HG03378 (cell line): ENCODE data around the gene KRTAP5-7.
"Not testable (repeated sequence)": the region's sequence is repeated elsewhere in the genome, so short reads cannot be mapped to it uniquely, and the experiment has no call there.

Experiments used
- ATAC-seq: cut with Tn5 transposase; IDR thresholded peaks from one replicate; pipeline ENCODE4 v1.9.1; 2021; ENCODE audit warnings: mild to moderate bottlenecking, moderate library complexity; ENCODE audit not compliant: unreplicated experiment

Gene KRTAP5-7

GRCh38 chr11:71532036-71532610 lies 5.1 kb downstream of the KRTAP5-7 start:
- ATAC-seq, result no peak

GRCh38 chr11:71534711-71535608 lies 7.9 kb downstream of the KRTAP5-7 start:
- not testable (repeated sequence) for ATAC-seq

GRCh38 chr11:71535825-71536224 lies 8.8 kb downstream of the KRTAP5-7 start:
- no peak for ATAC-seq

GRCh38 chr11:71537537-71537936 lies 10.5 kb downstream of the KRTAP5-7 start:
- ATAC-seq, result no peak

- ATAC-seq, result not testable (repeated sequence)
These were observed 11.1 kb downstream of the KRTAP5-7 start, which contains the start of gene KRTAP5-8 for GRCh38 chr11:71537977-71538665. KRTAP5-8 (plus strand) TSS chr11:71538025; CDS start chr11:71538056, 31 bp downstream.

- ATAC-seq, result no peak
These were observed 11.6 kb downstream of the KRTAP5-7 start for GRCh38 chr11:71538666-71538990.

GRCh38 chr11:71539017-71539416 lies 11.9 kb downstream of the KRTAP5-7 start:
- no peak for ATAC-seq

- ATAC-seq, result not testable (repeated sequence)
These were observed 12.9 kb downstream of the KRTAP5-7 start for GRCh38 chr11:71539971-71540370.

- ATAC-seq, result not testable (repeated sequence)
These were observed 13.6 kb downstream of the KRTAP5-7 start for GRCh38 chr11:71540521-71541304.

GRCh38 chr11:71542382-71542781 lies 15.3 kb downstream of the KRTAP5-7 start:
- no peak for ATAC-seq

GRCh38 chr11:71542879-71543777 lies 16.1 kb downstream of the KRTAP5-7 start:
- no peak for ATAC-seq

GRCh38 chr11:71543866-71544265 lies 16.8 kb downstream of the KRTAP5-7 start:
- no peak for ATAC-seq

- ATAC-seq, result no peak
These were observed 17.6 kb downstream of the KRTAP5-7 start for GRCh38 chr11:71544525-71545214.

- no peak for ATAC-seq
These were observed 18.4 kb downstream of the KRTAP5-7 start for GRCh38 chr11:71545405-71545966.

- ATAC-seq, result no peak
These were observed 21.1 kb downstream of the KRTAP5-7 start, which contains the start of gene KRTAP5-9 for GRCh38 chr11:71548120-71548519. KRTAP5-9 (plus strand) TSS chr11:71548420; CDS start chr11:71548658, 238 bp downstream.

- no peak for ATAC-seq
These were observed 21.7 kb downstream of the KRTAP5-7 start for GRCh38 chr11:71548716-71549151.

GRCh38 chr11:71551711-71552110 lies 24.6 kb downstream of the KRTAP5-7 start:
- no peak for ATAC-seq

GRCh38 chr11:71554996-71555395 lies 27.9 kb downstream of the KRTAP5-7 start:
- ATAC-seq, result no peak

GRCh38 chr11:71555508-71555907 lies 28.4 kb downstream of the KRTAP5-7 start:
- ATAC-seq, result no peak
